Tibial artery (tissue), 4 donors: ENCODE measurements around the gene PROC.

Experiments used
- DNase-seq, 2 donors: peaks; one replicate each; pipeline ENCODE4 v3.0.0-alpha.2; 2019
- H3K27ac ChIP-seq, 2 donors: fragments of 200-600 bp; sonication (generic) in 1 of 2; 1 replicate in 1 of 2; 2 replicates in 1 of 2; pipeline ENCODE4 v1.5.1; 2018 to 2019; ENCODE audit warnings: mild to moderate bottlenecking in 1 of 2
- H3K27me3 ChIP-seq, 2 donors: fragments of 200-600 bp; sonication (generic) in 1 of 2; one replicate each; pipeline versions ENCODE4 v1.5.1 to v1.6.0; 2016 to 2019
- H3K36me3 ChIP-seq, 3 donors: fragments of 200-600 bp; sonication (generic) in 2 of 3; one replicate each; pipeline ENCODE4 v1.5.1; 2016 to 2019; ENCODE audit warnings: mild to moderate bottlenecking in 2 of 3
- H3K4me1 ChIP-seq, 4 donors: fragments of 200-600 bp; sonication (generic) in 2 of 4; 1 replicate in 3 of 4; 2 replicates in 1 of 4; pipeline ENCODE4 v1.5.1; 2016 to 2019
- H3K4me3 ChIP-seq, 2 donors: fragments of 200-600 bp; sonication (generic) in 1 of 2; 1 replicate in 1 of 2; 2 replicates in 1 of 2; pipeline ENCODE4 v1.5.1; 2018 to 2019; ENCODE audit warnings: mild to moderate bottlenecking in 2 of 2
- H3K9me3 ChIP-seq, 3 donors: fragments of 200-600 bp; sonication (generic) in 1 of 3; one replicate each; pipeline ENCODE4 v1.5.1; 2016 to 2019
- CTCF ChIP-seq, 2 experiments: fragments of 200-600 bp in 1 of 2; fragments of 450-650 bp in 1 of 2; IDR thresholded peaks; one replicate each; pipeline ENCODE4 v1.5.1; 2017 to 2019; ENCODE audit warnings: antibody characterized with exemption in 2 of 2, mild to moderate bottlenecking in 1 of 2, moderate library complexity in 1 of 2
- intact Hi-C: fragments of 100-400 bp; cut with DNase I; formaldehyde crosslinking; loops from one replicate; pipeline ENCODE4 v1.15.0; 2023; ENCODE audit warnings: low total_unique reads

PROC gene

GRCh38 chr2:127388423-127389164 is 29.6 kb upstream of the PROC start:
- no peak for TF ChIP-seq CTCF (IDR thresholded peaks at IDR 0.05)
- Histone ChIP-seq H3K4me3 (peak overlapping the region; percentile 70 to 97), H3K36me3 (no peaks in the 10 kb centered on the region), H3K27ac (peak overlapping the region; percentile 99 to 100), H3K9me3 (no peaks in the 10 kb centered on the region), H3K27me3 (no peaks in the 10 kb centered on the region), H3K4me1 (peaks cover 0 to 47% (median 12%) of the 10 kb centered on the region in 4 donors)
- intact Hi-C loops = loop anchor here (10.0 kb wide), 1 partner anchor 286 kb away; the partner anchor contains the start of gene LIMS2
- DNase-seq = no peak

- Histone ChIP-seq H3K9me3 (no peaks in the 10 kb centered on the region), H3K27ac (no peak overlapping the region), H3K36me3 (no peaks in the 10 kb centered on the region), H3K4me3 (no peak overlapping the region), H3K4me1 (peaks cover 0 to 34% (median 7%) of the 10 kb centered on the region in 4 donors), H3K27me3 (no peaks in the 10 kb centered on the region)
- intact Hi-C loops = loop anchor here (10.0 kb wide), 1 partner anchor 285 kb away; the partner anchor contains the start of gene LIMS2
- no peak for DNase-seq
- TF ChIP-seq CTCF (IDR thresholded peaks at IDR 0.05) = no peak
These were observed 28.3 kb upstream of the PROC start for GRCh38 chr2:127389778-127390435.

GRCh38 chr2:127392133-127392827 is 25.9 kb upstream of the PROC start:
- peak overlapping the region; percentile 23 to 41 for H3K27ac ChIP-seq
- H3K27me3 ChIP-seq = no peaks in the 10 kb centered on the region
- intact Hi-C loops = no loop called here

GRCh38 chr2:127392828-127393578 is 25.2 kb upstream of the PROC start:
- no peaks in the 10 kb centered on the region for H3K36me3 ChIP-seq
- DNase-seq = no peak
- peak overlapping the region; percentile 23 to 41 for H3K27ac ChIP-seq
- TF ChIP-seq CTCF (IDR thresholded peaks at IDR 0.05) = no peak
- no peaks in the 10 kb centered on the region for H3K27me3 ChIP-seq
- H3K4me3 ChIP-seq = no peak overlapping the region
- H3K4me1 ChIP-seq = peaks cover 0 to 22% (median 12%) of the 10 kb centered on the region in 4 donors
- H3K9me3 ChIP-seq = no peaks in the 10 kb centered on the region
- intact Hi-C loops = no loop called here

More at GRCh38 chr2:127392133-127392827, 25.9 kb upstream of the PROC start:
- Histone ChIP-seq H3K36me3 (no peaks in the 10 kb centered on the region), H3K4me1 (peaks cover 0 to 15% (median 7%) of the 10 kb centered on the region in 4 donors), H3K4me3 (no peak overlapping the region), H3K9me3 (no peaks in the 10 kb centered on the region)
- no peak for DNase-seq
- TF ChIP-seq CTCF (IDR thresholded peaks at IDR 0.05) = no peak

- no peak for TF ChIP-seq CTCF (IDR thresholded peaks at IDR 0.05)
- peak overlapping the region; percentile 2 to 23 for H3K27ac ChIP-seq
These were observed 23.7 kb upstream of the PROC start for GRCh38 chr2:127394492-127394891.

More at GRCh38 chr2:127394492-127394891, 23.7 kb upstream of the PROC start:
- intact Hi-C loops = no loop called here
- H3K36me3 ChIP-seq = no peaks in the 10 kb centered on the region
- no peaks in the 10 kb centered on the region for H3K27me3 ChIP-seq
- H3K4me3 ChIP-seq = no peak overlapping the region
- H3K9me3 ChIP-seq = no peaks in the 10 kb centered on the region
- no peak for DNase-seq
- peaks cover 0 to 23% (median 16%) of the 10 kb centered on the region in 4 donors for H3K4me1 ChIP-seq
